ENCODE data around the gene ARPC1B. TPM values are rescaled to one million over a fixed set of nuclear protein-coding genes. Genes with fewer than 3 reads are reported as not detected.

ARPC1B gene
- total and polyA plus RNA-seq, 3 donors from 2014 or later, result 50.5 to 64.9 (median 64.6) TPM

- TF ChIP-seq POLR2A (IDR thresholded peaks at IDR 0.05), result no peak
- TF ChIP-seq, protein P1, sequence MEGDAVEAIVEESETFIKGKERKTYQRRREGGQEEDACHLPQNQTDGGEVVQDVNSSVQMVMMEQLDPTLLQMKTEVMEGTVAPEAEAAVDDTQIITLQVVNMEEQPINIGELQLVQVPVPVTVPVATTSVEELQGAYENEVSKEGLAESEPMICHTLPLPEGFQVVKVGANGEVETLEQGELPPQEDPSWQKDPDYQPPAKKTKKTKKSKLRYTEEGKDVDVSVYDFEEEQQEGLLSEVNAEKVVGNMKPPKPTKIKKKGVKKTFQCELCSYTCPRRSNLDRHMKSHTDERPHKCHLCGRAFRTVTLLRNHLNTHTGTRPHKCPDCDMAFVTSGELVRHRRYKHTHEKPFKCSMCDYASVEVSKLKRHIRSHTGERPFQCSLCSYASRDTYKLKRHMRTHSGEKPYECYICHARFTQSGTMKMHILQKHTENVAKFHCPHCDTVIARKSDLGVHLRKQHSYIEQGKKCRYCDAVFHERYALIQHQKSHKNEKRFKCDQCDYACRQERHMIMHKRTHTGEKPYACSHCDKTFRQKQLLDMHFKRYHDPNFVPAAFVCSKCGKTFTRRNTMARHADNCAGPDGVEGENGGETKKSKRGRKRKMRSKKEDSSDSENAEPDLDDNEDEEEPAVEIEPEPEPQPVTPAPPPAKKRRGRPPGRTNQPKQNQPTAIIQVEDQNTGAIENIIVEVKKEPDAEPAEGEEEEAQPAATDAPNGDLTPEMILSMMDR (IDR thresholded peaks at IDR 0.05), result no peak
- Histone ChIP-seq H3K36me3 (ENCODE audit: low read depth, missing control alignments) (no peaks in the 10 kb centered on the region), H3K27me3 (no peaks in the 10 kb centered on the region), H3K9me3 (no peaks in the 10 kb centered on the region), H3K27ac (peak overlapping the region; percentile 12 to 86), H3K4me1 (peaks cover 21% of the 10 kb centered on the region), H3K4me3 (no peak overlapping the region)
- intact Hi-C loops (cut with DNase I; ENCODE audit: low total_unique reads), result no loop called here
- DNase-seq, result peak; percentile 38
- 59 to 62% methylated on average over 9 to 16 of the region's 16 CpGs for WGBS, 2 donors
Observed at GRCh38 chr7:99380823-99381663, 6.5 kb downstream of the ARPC1B start.

GRCh38 chr7:99381664-99382075 is 7.1 kb downstream of the ARPC1B start:
- no peak for DNase-seq

DNA sequence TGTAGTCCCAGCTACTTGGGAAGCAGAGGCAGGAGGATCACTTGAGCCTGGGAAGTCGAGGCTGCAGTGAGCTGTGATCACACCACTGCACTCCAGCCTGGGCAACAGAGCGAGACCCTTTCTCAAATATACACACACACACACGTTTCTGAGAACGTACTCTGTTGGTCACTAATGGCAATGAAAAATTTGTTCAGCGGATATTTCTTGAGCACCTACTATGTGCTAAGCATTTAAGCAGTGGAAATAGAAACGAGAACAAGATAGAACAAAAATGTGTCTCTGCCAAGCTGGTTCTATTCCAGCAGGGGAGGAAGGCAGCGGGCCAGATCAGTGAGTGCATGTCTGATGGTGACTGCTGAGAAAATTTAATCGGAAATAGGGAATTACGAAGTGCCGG is 8.7 kb downstream of the ARPC1B start:
- Histone ChIP-seq H3K27me3 (no peaks in the 10 kb centered on the region), H3K9me3 (no peaks in the 10 kb centered on the region), H3K4me1 (peaks cover 21% of the 10 kb centered on the region), H3K4me3 (no peak overlapping the region), H3K36me3 (ENCODE audit: low read depth, missing control alignments) (no peaks in the 10 kb centered on the region), H3K27ac (no peak overlapping the region)
- intact Hi-C loops (cut with DNase I; ENCODE audit: low total_unique reads), result no loop called here
- no peak for DNase-seq
- WGBS, 2 donors, result 83 to 90% methylated on average over 10 of the region's 10 CpGs
- TF ChIP-seq POLR2A (IDR thresholded peaks at IDR 0.05), result no peak

More at GRCh38 chr7:99381664-99382075, 7.1 kb downstream of the ARPC1B start:
- H3K4me1 ChIP-seq, result peaks cover 21% of the 10 kb centered on the region
- H3K4me3 ChIP-seq, result no peak overlapping the region
- 51 to 64% methylated on average over 3 to 7 of the region's 7 CpGs for WGBS, 2 donors
- no peaks in the 10 kb centered on the region for H3K36me3 ChIP-seq (ENCODE audit: low read depth, missing control alignments)
- no peaks in the 10 kb centered on the region for H3K27me3 ChIP-seq
- intact Hi-C loops (cut with DNase I; ENCODE audit: low total_unique reads), result no loop called here
- H3K9me3 ChIP-seq, result no peaks in the 10 kb centered on the region
- TF ChIP-seq, protein P1 (IDR thresholded peaks at IDR 0.05), result no peak
- no peak for TF ChIP-seq POLR2A (IDR thresholded peaks at IDR 0.05)
- no peak overlapping the region for H3K27ac ChIP-seq

- Histone ChIP-seq H3K27me3 (no peaks in the 10 kb centered on the region), H3K4me1 (peaks cover 21% of the 10 kb centered on the region), H3K27ac (no peak overlapping the region), H3K36me3 (ENCODE audit: low read depth, missing control alignments) (no peaks in the 10 kb centered on the region), H3K9me3 (no peaks in the 10 kb centered on the region), H3K4me3 (no peak overlapping the region)
- TF ChIP-seq POLR2A (IDR thresholded peaks at IDR 0.05), result no peak
- TF ChIP-seq, protein P1 (IDR thresholded peaks at IDR 0.05), result no peak
- 87 to 95% methylated on average over 12 to 13 of the region's 13 CpGs for WGBS, 2 donors
- no peak for DNase-seq
- intact Hi-C loops (cut with DNase I; ENCODE audit: low total_unique reads), result no loop called here
Observed at GRCh38 chr7:99383791-99384370, 9.4 kb downstream of the ARPC1B start.

GRCh38 chr7:99384523-99384922 is 10.0 kb downstream of the ARPC1B start:
- no peak for DNase-seq
- no peak overlapping the region for H3K27ac ChIP-seq
- 90 to 93% methylated on average over 4 of the region's 4 CpGs for WGBS, 2 donors
- H3K27me3 ChIP-seq, result no peaks in the 10 kb centered on the region
- no peak overlapping the region for H3K4me3 ChIP-seq
- H3K9me3 ChIP-seq, result no peaks in the 10 kb centered on the region
- H3K36me3 ChIP-seq (ENCODE audit: low read depth, missing control alignments), result no peaks in the 10 kb centered on the region
- intact Hi-C loops (cut with DNase I; ENCODE audit: low total_unique reads), result no loop called here
- H3K4me1 ChIP-seq, result peaks cover 15% of the 10 kb centered on the region
- no peak for TF ChIP-seq POLR2A (IDR thresholded peaks at IDR 0.05)
- TF ChIP-seq, protein P1 (IDR thresholded peaks at IDR 0.05), result no peak
